GM12891 (cell line): ENCODE results near the gene RNF183.

ENCODE experiments used
- POLR2A ChIP-seq: IDR thresholded peaks from 2 replicates; pipeline ENCODE4 v1.6.1; 2011; ENCODE audit warnings: low read depth, low read length, control low read depth
- POLR2AphosphoS5 ChIP-seq: IDR thresholded peaks from 2 replicates; pipeline ENCODE4 v1.6.1; 2011; ENCODE audit warnings: low read depth, low read length, control low read depth
- TAF1 ChIP-seq: IDR thresholded peaks from 2 replicates; pipeline ENCODE4 v1.6.1; 2011; ENCODE audit warnings: low read depth, low read length, control low read depth

GRCh38 chr9:113301548-113301947 lies 1.6 kb downstream of the RNF183 start:
- no peak for TF ChIP-seq TAF1
- TF ChIP-seq POLR2A, result no peak
- TF ChIP-seq POLR2AphosphoS5, result no peak
